ACC112 (cell line): Measurements from ENCODE around the gene UTF1.

Experiments
- H2AFZ ChIP-seq: fragments of 200-600 bp; sonication (generic); one replicate; pipeline ENCODE4 v1.6.0; 2017; ENCODE audit warnings: antibody characterized with exemption, low read length; ENCODE audit not compliant: unreplicated experiment
- H3K27ac ChIP-seq: fragments of 200-600 bp; sonication (generic); 2 replicates; pipeline ENCODE4 v1.5.1; 2014; ENCODE audit warnings: low read depth, mild to moderate bottlenecking, antibody characterized with exemption, low read length, moderate library complexity
- H3K27me3 ChIP-seq: fragments of 200-600 bp; sonication (generic); 2 replicates; pipeline ENCODE4 v1.6.1; 2014; ENCODE audit warnings: mild to moderate bottlenecking, antibody characterized with exemption, low read length, moderate library complexity, mixed read lengths; ENCODE audit not compliant: insufficient read depth
- H3K36me3 ChIP-seq: fragments of 200-600 bp; sonication (generic); 2 replicates; pipeline ENCODE4 v1.6.1; 2016; ENCODE audit warnings: mild to moderate bottlenecking, antibody characterized with exemption, low read length, moderate library complexity, mixed read lengths; ENCODE audit not compliant: insufficient read depth
- H3K4me1 ChIP-seq: fragments of 200-600 bp; sonication (generic); one replicate; pipeline ENCODE4 v1.6.1; 2016; ENCODE audit warnings: low read length, mixed read lengths; ENCODE audit not compliant: insufficient read depth, unreplicated experiment, control insufficient read depth
- H3K4me3 ChIP-seq: fragments of 200-600 bp; sonication (generic); 2 replicates; pipeline ENCODE4 v1.5.1; 2014; ENCODE audit warnings: mild to moderate bottlenecking, low read depth, low read length
- H3K79me2 ChIP-seq: fragments of 200-600 bp; sonication (generic); one replicate; pipeline ENCODE4 v1.6.0; 2016; ENCODE audit warnings: low read length; ENCODE audit not compliant: control insufficient read depth, unreplicated experiment, insufficient read depth

UTF1 gene

DNA sequence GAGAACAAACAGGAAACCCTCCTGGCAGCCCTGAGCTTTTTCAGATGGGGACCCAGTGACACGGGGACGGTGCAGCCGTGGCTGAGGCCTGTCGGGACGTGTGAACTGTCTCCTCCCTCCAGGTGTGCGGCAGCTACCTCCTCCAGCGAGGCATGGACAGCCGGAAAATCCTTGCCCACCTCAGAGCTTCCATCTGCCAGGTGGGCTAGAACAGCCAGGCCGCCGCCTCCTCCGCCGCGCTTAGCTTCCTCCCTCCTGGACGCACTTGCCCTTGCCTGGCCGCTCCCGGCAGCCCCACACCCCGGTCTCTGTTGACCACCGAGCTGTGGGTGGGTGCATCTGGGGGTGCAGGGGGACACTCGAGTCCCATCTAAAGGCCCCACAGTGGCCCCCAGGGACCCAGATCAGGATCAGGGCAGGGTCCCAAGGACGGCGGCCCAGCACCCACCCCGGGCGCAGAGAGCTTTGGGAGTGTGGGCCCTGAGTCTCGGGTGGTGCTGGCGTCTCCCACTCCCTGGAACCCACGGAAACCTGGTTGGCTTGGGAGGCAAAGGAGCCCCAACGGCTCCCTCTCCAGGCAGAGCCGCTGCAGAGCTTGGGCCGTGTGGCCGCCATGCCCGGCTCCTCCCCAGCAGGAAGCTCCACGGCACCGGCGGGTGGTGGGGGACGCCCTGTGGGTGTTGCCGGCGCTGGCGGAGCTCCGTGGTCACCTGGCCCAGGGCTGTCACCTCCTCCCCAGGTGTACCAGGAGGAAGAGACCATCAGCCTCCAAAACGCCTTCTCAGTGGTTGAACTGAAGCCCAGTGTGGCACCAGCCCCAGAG, 32.9 kb upstream of the UTF1 start:
- H3K79me2 ChIP-seq: no peaks in the 10 kb centered on the region
- no peak overlapping the region for H3K27ac ChIP-seq
- no peak overlapping the region for H2AFZ ChIP-seq
- peaks cover 11% of the 10 kb centered on the region; the same call in 1 of the 2 replicates for H3K27me3 ChIP-seq
- H3K4me3 ChIP-seq: no peak overlapping the region
- H3K4me1 ChIP-seq: no peaks in the 10 kb centered on the region
- H3K36me3 ChIP-seq: no peaks in the 10 kb centered on the region

GRCh38 chr10:133197786-133198185, 32.2 kb upstream of the UTF1 start:
- peaks cover 11% of the 10 kb centered on the region; the same call in 1 of the 2 replicates for H3K27me3 ChIP-seq
- H3K4me1 ChIP-seq: no peaks in the 10 kb centered on the region

GRCh38 chr10:133198206-133198605, 31.8 kb upstream of the UTF1 start:
- H3K79me2 ChIP-seq: no peaks in the 10 kb centered on the region

More at GRCh38 chr10:133197786-133198185, 32.2 kb upstream of the UTF1 start:
- Histone ChIP-seq H3K36me3 (no peaks in the 10 kb centered on the region), H3K79me2 (no peaks in the 10 kb centered on the region), H3K4me3 (no peak overlapping the region), H3K27ac (no peak overlapping the region), H2AFZ (no peak overlapping the region)

DNA sequence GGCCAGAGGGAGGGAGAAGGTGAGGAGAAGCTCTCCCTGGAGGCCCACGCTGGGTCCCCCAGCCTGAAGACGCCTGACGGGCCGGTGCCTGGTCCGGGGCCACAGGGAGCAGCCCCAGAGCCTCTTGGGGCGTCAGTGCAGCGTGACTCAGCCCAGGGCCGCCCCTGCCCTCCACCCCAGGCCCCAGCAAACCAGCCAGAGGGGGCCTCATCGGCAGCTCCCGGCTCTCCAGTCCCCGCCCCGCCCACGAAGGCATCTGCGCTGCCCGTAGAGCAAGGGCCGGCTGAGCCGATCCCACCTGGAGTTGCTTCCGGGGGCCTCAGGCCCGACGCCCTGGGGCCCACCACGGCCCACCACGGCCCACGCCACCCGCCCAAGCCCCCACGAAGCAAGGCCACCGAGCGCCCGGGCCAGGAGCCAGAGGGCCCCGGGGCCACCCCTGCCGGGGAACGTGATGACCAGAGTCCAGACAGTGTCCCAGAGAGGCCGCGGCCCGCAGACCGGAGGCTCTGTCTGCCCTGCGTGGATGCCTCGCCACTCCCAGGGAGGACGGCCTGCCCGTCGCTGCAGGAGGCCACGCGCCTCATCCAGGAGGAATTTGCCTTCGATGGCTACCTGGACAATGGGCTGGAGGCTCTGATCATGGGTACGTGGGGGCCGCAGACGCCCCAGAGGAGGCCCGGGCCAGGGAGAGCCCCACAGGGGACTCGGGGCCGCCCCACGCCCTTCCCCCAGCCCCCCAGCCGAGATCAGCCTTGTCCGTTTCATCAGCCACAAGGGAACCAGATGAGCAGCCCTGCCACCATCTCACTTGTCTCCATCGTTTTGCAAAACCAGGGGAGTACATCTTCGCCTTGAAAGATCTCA, 31.2 kb upstream of the UTF1 start:
- Histone ChIP-seq H3K27me3 (peaks cover 5% of the 10 kb centered on the region; the same call in 1 of the 2 replicates), H3K27ac (no peak overlapping the region), H2AFZ (no peak overlapping the region), H3K36me3 (no peaks in the 10 kb centered on the region), H3K79me2 (no peaks in the 10 kb centered on the region), H3K4me3 (no peak overlapping the region), H3K4me1 (no peaks in the 10 kb centered on the region)

More at GRCh38 chr10:133198206-133198605, 31.8 kb upstream of the UTF1 start:
- Histone ChIP-seq H3K36me3 (no peaks in the 10 kb centered on the region), H2AFZ (no peak overlapping the region), H3K27ac (no peak overlapping the region), H3K4me3 (no peak overlapping the region), H3K27me3 (peaks cover 11% of the 10 kb centered on the region; the same call in 1 of the 2 replicates), H3K4me1 (no peaks in the 10 kb centered on the region)

DNA sequence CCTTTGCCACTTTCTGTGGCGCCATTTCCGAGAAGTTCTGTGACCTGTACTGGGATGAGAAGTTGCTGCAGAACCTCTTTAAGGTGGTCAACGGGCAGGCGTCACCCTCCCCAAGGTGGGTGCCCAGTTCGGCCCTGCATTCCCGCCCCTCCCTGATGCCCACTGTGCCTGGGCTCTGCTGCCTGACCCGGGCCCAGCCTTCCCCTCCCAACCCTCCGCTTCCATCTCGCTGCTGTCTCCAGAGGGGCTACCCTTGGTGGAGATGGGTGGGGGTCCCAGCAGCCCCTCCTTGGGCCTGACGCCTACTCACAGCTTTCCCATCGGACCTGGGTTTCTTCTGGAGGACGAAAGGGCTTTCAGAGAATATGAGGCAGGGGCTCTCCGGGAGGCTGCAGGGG, 30.5 kb upstream of the UTF1 start:
- Histone ChIP-seq H2AFZ (no peak overlapping the region), H3K27me3 (0 out of 2 replicates have a peak, but pooled peaks cover 4% of the 10 kb centered on the region), H3K36me3 (no peaks in the 10 kb centered on the region), H3K4me3 (no peak overlapping the region), H3K4me1 (no peaks in the 10 kb centered on the region), H3K79me2 (no peaks in the 10 kb centered on the region), H3K27ac (no peak overlapping the region)

DNA sequence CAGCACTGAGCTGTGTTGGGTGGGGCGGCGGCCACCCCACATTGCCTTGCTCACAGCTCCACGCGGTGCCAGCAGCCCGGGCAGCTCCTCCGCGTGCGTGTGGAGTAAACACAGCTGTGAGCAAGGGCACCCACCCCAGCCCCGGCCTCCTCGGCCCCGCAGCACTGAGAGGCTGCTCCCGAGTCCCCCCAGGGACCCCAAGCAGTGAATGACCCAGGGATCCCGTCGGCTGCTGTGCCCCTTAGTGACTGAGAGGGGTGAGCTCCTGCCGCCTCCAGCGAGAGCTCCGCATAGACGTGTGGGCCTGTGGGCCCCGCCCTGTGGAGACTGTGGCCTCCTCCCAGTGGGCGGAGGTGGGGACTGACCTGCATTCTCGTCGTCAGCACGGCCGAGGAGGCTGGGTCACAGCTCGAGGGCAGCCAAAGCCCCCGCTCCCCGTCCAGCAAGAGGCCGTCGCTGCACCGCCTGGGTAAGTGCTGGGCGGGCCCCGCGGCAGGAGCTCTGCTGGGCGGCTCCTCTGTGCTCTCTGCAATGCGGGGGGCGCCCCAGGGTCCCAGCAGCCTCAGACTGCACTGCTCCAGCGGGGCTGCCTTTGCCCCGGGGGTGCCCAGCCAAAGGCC, 29.9 kb upstream of the UTF1 start:
- H3K4me3 ChIP-seq: no peak overlapping the region
- no peak overlapping the region for H2AFZ ChIP-seq
- no peaks in the 10 kb centered on the region for H3K27me3 ChIP-seq
- H3K36me3 ChIP-seq: no peaks in the 10 kb centered on the region
- H3K4me1 ChIP-seq: no peaks in the 10 kb centered on the region
- no peaks in the 10 kb centered on the region for H3K79me2 ChIP-seq
- H3K27ac ChIP-seq: no peak overlapping the region

DNA sequence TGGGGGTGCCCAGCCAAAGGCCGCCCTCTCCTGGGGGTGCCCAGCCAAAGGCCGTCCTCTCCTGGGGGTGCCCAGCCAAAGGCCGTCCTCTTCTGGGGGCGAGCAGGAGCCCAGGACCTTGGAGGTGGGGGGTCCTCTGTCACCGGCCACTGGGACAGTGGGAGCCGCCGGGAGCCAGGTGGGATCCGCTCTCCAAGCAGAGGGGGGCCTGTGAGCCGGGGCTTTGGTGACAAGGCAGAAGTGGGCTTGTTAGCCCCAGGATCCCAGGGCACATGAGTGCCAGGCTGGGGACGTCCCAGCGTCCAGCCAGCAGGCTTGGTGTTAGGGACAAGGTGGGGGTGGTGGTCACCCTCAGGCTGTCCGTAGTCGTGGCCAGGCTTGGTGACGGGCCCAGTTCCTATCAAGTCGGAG, 29.4 kb upstream of the UTF1 start:
- H2AFZ ChIP-seq: no peak overlapping the region
- H3K4me1 ChIP-seq: no peaks in the 10 kb centered on the region
- H3K4me3 ChIP-seq: no peak overlapping the region
- H3K79me2 ChIP-seq: no peaks in the 10 kb centered on the region
- no peak overlapping the region for H3K27ac ChIP-seq
- H3K27me3 ChIP-seq: no peaks in the 10 kb centered on the region
- no peaks in the 10 kb centered on the region for H3K36me3 ChIP-seq

- Histone ChIP-seq H3K27ac (no peak overlapping the region), H3K4me3 (no peak overlapping the region), H2AFZ (no peak overlapping the region), H3K36me3 (no peaks in the 10 kb centered on the region), H3K79me2 (no peaks in the 10 kb centered on the region), H3K4me1 (no peaks in the 10 kb centered on the region), H3K27me3 (no peaks in the 10 kb centered on the region)
These were observed 28.7 kb upstream of the UTF1 start for GRCh38 chr10:133201151-133201947.

GRCh38 chr10:133201948-133202725, 27.9 kb upstream of the UTF1 start:
- Histone ChIP-seq H3K79me2 (no peaks in the 10 kb centered on the region), H3K36me3 (no peaks in the 10 kb centered on the region), H2AFZ (no peak overlapping the region), H3K27me3 (no peaks in the 10 kb centered on the region), H3K4me3 (no peak overlapping the region), H3K4me1 (no peaks in the 10 kb centered on the region), H3K27ac (no peak overlapping the region)
